CD1c-positive myeloid dendritic cell (primary cell): Measurements from ENCODE around the gene D2HGDH.
"Not testable (repeated sequence)": the region's sequence is repeated elsewhere in the genome, so short reads cannot be mapped to it uniquely, and the experiment has no call there.

Experiments
- DNase-seq: peaks from one replicate; pipeline ENCODE4 v3.0.0-alpha.2; 2016; ENCODE audit errors: extremely low spot score

The D2HGDH gene

GRCh38 chr2:241808051-241808720, 73.8 kb downstream of the D2HGDH start:
- no peak for DNase-seq

- no peak for DNase-seq
These were observed 74.4 kb downstream of the D2HGDH start, which contains the start of gene NEU4 for GRCh38 chr2:241808721-241809382. NEU4 (plus strand) TSS chr2:241809193; CDS start chr2:241814485, 5,292 bp downstream.

- no peak for DNase-seq
These were observed 75.2 kb downstream of the D2HGDH start for GRCh38 chr2:241809383-241810306.

GRCh38 chr2:241810307-241811200, 76.1 kb downstream of the D2HGDH start:
- no peak for DNase-seq

- DNase-seq: no peak
These were observed 76.9 kb downstream of the D2HGDH start for GRCh38 chr2:241811201-241811951.

- no peak for DNase-seq
These were observed 77.7 kb downstream of the D2HGDH start for GRCh38 chr2:241811952-241812729.

GRCh38 chr2:241812730-241813643, 78.6 kb downstream of the D2HGDH start:
- DNase-seq: no peak

GRCh38 chr2:241813644-241814392, 79.4 kb downstream of the D2HGDH start:
- peak; percentile 8 for DNase-seq

GRCh38 chr2:241814393-241814642, 79.9 kb downstream of the D2HGDH start:
- DNase-seq: no peak

- DNase-seq: no peak
These were observed 80.4 kb downstream of the D2HGDH start for GRCh38 chr2:241814643-241815476.

GRCh38 chr2:241815477-241816430, 81.3 kb downstream of the D2HGDH start:
- no peak for DNase-seq

GRCh38 chr2:241816431-241817121, 82.1 kb downstream of the D2HGDH start:
- DNase-seq: no peak

- peak; percentile 24 for DNase-seq
These were observed 82.8 kb downstream of the D2HGDH start for GRCh38 chr2:241817126-241817820.

GRCh38 chr2:241817821-241818215, 83.4 kb downstream of the D2HGDH start:
- DNase-seq: not testable (repeated sequence)
